Astrocyte (in vitro differentiated cells and primary cell): ENCODE data around the gene CCDC15.

Experiments
- CTCF ChIP-seq: IDR thresholded peaks from 2 replicates; pipeline ENCODE4 v1.5.1; 2011; ENCODE audit warnings: low read depth, mild to moderate bottlenecking, inconsistent platforms, low read length, moderate library complexity; ENCODE audit not compliant: insufficient read depth
- EZH2 ChIP-seq: IDR thresholded peaks from 2 replicates; pipeline ENCODE4 v1.6.1; 2012; ENCODE audit warnings: mild to moderate bottlenecking, low read length, inconsistent platforms; ENCODE audit not compliant: insufficient read depth

- TF ChIP-seq CTCF = no peak
- TF ChIP-seq EZH2 = no peak
These were observed 116.8 kb downstream of the CCDC15 start for GRCh38 chr11:125070699-125071254.
